RPMI7951 (cell line): Measurements from ENCODE around the gene PRRT1B. TPM values are rescaled to one million over a fixed set of nuclear protein-coding genes. Genes with fewer than 3 reads are reported as not detected.
A peak's percentile ranks its signal among the peaks of the same experiment; 100 is the strongest.

Experiments
- DNase-seq: peaks from one replicate; pipeline ENCODE4 v3.0.0-alpha.2; 2012; ENCODE audit warnings: low read depth
- total RNA-seq: library from RNA; depleted of rRNA; stranded (reverse); fragments of >200 nt; shearing (Covaris generic); gene quantifications from 2 replicates; pipeline ENCODE4 v1.2.3, GENCODE V29; 2014

Gene PRRT1B
- total RNA-seq, 1 experiment from 2014 or later = not detected

DNA sequence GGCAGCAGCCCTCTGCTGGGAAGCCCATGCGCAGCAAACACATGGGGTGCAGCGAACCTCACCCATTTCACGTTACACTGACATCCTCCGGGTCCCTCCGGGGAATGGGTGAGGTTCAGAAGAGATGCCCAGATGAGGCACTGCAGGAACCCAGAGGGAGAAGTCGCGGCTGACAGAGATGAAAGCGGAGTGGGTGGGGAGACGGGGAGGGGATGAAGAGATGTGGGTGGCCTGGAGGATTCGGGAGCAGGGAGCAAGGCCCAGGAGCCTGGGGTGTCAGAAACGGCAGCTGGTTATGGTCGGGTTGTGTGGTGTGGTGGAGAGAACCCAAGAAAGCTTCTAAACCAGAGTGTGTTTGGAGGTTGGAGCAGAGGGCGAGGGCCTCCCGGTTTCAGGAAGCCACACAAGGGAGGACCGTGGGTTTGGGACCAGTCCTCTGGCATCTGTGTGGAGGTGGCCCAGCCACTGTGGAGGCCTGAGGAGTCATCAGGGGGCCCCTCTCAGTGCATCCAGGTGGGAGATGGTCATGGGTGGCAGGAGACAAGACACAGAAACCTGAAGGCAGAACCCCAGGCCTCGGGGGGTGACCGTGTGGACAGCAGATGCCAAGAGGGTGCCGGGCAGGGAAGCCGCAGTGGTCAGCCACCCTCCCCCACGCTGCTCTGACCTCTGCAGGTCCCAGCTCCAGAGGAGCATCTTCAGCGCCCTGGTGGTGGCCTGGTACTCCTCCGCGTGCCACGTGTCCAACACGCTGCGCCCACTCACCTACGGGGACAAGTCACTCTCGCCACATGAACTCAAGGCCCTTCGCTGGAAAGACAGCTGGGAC lies 22.9 kb upstream of the PRRT1B start:
- DNase-seq = no peak

DNA sequence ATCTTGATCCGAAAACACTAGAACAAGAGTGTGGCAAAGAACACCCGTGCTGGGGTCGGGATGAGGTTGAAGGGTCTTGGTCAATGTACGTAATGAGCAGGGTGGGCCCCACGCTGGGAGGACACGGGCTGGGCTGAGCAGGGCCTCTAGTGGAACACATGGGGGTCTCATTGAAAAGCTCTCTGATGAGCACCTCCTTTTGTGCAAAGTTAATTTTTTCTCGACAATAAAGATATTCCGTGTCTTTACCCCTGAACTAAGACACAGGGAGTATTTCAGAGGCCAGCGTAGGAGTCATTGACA lies 22.3 kb upstream of the PRRT1B start:
- DNase-seq = no peak

GRCh38 chr9:131523451-131524435 lies 21.6 kb upstream of the PRRT1B start:
- DNase-seq = no peak

GRCh38 chr9:131524665-131525315 lies 20.5 kb upstream of the PRRT1B start:
- no peak for DNase-seq

DNA sequence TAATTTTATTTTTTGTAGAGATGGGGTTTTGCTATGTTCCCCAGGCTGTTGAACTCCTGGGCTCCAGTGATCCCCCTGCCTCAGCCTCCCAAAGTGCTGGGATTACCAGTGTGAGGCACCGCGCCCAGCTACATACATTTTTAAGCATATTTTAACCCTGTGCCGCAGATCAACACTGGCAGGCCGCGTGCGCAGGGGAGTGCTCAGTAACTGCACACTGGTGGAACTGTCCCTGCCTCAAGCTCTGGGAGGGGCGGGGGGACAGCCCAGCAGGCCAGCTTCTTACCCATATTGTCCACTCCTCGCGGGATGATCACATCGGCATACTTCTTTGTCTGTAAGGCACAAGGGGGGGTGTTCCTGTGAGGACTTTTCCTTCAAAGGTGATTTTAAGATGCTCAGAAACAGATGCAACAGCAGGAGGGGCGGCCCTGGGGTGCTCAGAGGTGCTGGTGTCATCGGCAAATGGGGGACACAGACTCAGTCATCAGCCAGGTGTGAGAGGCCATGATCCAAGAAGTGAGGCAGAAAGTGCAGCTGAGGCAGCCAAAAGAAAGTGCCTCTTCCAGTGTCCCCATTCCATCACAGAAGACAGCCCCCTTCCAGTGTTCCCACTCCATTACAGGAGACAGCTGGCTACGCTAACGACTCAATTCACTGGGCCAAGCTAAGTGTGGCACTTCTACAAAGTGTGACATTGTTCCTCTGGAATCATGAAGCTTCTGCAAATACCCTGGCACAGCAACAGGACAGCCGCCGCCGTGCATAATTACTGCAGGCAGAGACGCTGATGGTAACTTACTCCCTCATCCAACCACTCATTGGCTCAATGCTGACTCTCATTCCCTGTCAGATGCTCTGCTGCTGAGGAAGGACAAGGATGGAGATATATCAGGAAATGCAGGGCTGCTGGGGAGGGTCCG lies 19.4 kb upstream of the PRRT1B start:
- no peak for DNase-seq

- no peak for DNase-seq
Observed at GRCh38 chr9:131528186-131528585, 17.1 kb upstream of the PRRT1B start.

GRCh38 chr9:131528886-131529505 lies 16.3 kb upstream of the PRRT1B start:
- no peak for DNase-seq

- no peak for DNase-seq
Observed at GRCh38 chr9:131529597-131530545, 15.5 kb upstream of the PRRT1B start.

DNA sequence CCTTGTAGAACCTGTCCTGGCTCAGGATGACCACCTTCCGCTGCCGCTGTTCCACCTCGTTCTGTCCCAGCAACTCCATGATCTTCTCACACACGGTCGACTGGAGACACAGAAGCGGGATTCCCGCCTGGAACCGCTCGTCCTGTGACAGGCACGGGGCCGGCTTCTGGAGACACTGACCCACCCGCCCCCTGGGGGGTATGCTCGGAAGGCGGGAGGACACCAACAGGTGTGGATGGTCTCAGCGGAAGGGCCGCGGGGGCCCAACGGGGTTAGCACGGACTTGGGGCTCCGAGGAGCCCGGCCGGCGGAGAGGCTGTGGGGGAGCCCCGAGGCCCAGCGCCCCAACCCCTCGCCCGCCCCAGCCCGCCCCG lies 14.8 kb upstream of the PRRT1B start:
- DNase-seq = peak; percentile 33

DNA sequence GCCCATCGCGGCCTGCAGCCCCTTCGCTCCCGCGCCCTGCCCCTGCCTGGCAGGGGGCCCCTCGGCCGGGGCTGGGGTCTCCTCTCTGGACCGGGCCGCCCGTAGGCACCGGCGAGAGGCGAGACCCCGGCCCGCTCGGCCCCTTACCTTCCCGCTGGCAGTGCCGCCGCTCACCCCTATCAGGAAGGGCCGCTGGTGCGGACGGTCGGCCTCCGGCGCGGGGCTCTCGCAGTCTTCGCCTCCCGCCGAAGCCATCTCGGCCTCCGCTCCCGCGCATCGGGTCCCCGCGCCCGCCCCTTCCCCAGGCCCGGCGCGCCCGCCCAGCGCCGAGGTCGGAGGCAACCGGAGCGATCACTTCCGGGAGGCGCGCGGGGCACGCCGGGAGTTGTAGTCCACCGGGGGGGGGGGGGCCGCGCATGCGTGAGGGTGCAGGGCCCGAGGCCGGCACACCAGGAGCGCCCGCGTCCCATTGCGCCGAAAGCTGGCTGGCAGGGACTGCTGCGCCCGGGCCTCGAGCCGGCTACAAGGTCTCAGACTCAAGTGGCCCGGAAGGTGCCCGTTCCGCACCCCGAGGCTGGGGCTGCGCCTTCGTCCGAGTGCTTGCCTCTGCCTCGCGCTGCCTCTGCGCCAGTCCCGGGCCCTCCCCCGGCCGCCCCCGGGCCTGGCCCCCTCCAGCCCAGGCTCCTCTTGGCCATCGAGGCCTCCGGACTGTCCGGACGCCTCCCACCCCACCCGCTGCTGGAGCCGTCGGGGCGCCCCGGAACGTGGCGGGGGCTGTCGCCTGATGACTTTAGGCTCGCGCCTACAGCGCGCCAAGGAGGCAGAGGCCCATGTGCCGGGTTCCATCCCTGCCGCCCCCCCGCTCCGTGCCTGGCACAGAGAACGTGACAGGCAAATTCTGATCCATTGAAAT lies 14.1 kb upstream of the PRRT1B start, which contains the start of gene UCK1:
UCK1 (minus strand) TSS at position 344 of the 913 bp plus-strand sequence; CDS start at position 255, 89 bp downstream.
- peak; percentile 73 for DNase-seq

- DNase-seq = no peak
Observed at GRCh38 chr9:131534721-131535237, 10.5 kb upstream of the PRRT1B start.

DNA sequence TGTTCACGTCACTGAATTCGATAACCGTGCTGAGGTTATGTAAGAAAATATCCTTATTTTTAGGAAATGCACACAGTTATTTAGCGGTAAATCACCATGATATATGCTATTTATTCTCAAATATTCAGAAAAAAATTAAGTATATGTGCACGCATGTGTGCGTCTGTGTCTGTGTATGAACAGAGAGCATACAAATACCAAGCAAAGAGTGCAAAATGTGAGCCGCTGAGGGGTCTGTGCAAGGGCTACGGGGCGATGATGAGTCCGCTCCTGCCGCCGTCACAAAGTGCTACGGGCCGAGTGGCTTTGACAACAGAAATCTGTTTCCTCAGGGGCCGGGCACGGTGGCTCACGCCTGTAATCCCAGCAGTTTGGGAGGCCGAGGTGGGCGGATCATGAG lies 7.4 kb upstream of the PRRT1B start:
- DNase-seq = no peak

DNA sequence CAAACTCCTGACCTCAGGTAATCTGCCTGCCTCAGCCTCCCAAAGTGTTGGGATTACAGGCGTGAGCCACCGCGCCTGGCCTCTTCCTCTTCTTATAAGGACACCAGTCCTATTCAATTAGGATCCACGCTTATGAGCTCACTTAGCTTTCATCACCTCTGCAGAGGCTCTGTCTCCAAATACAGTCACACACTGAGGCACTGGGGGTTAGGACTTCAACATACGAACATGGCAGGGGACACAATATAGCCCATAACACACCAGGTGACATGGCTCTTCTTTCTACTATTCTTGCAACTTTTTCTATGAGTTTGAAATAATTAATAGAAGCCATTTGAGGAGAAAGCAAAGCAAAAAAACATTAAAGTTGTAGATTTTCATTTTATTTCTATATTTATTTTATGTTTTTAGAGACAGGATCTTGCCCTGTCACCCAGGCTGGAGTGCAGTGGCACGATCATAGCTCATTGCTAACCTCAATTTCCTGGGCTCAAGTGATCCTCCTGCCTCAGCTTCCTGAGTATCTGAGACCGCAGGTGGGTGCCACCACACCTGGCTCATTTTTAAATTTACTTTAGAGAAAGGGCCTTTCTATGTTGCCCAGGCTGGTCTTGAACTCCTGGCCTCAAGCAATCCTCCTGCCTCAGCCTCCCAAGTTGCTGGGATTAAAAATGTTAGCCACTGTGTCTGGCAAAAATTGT lies 6.0 kb upstream of the PRRT1B start:
- no peak for DNase-seq

DNA sequence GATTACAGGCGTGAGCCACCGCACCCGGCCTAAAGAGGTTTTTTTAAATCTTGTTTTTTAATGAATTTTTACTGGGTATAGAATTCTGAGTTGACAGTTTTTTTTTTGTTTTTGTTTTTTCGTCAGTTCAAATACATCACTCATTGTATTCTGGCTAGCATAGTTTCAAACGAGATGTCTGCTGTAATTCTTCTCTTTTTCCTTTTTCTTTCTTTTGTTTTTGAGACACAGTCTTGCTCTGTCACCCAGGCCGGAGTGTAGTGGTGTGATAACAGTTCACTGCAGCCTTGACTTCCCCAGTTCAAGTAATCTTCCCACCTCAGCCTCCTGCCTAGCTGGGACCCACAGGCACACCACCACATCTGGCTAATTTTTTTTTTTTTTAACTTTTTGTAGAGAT lies 2.2 kb upstream of the PRRT1B start:
- no peak for DNase-seq

DNA sequence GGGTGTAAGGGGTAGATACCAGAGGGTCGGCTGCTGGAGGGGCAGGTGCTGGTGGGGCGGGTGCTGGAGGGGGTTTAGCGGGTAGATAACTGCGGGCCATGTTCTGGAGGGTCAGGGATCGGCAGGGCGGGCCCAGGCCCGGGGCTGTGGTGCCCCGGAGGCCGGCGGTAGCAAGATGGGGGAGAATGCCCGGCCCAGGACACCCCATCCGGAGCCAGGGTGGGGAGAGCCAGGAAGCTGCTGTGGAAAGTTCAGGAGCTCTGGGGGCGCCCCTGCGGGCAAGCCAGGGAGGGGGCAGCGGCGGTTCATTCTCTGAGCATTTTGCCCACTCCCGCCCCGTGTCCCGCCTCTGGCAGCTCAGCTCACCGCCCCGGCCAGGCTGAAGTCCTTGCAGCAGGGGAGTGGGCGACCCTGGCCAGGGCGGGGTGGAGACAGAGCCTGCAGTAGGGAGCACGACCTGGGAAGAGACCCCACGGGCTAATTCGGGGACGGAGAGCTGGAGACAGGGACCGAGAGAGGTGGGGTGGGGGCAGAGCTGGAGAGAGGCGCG lies 538 bp downstream of the PRRT1B start:
- DNase-seq = no peak

DNA sequence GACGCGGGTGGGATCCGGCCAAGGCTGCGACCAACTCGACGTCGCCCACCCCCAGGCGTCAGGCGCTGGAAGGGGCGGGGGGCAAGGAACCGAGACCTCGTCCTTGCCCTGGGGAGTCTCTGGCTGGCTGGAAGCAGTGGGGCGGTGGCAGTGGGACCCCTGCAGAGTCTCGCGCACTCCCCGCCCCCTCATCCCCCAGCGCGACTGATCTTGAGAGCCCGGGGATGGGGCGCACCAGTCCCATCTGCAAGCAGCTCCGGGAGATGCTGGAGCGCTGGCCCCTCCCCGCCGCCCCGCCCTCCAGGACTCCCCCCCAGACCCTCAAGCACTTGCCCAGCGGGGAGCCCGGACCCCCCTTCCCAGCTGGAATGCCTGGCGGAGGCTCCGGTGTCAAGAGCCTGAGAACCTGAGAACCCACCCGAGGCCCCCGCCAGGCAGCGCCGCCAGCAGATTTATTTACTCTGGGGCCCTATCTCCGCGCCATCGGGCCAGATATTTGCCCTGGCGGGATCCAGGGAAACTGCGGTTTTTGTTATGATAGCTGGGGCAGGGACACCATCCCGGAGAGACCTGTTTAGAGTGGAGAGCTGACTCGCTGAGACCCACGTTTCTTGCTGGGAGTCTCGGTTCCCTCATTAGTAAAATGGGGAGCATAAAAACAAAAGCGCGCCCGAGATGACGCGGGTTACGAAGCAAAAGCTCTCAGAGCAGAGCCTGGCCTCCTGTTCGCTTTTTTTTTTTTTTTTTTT lies 1.2 kb downstream of the PRRT1B start:
- peak; percentile 8 for DNase-seq
